HG03025 (cell line): ENCODE data around the gene AMFR.

Source experiments
- ATAC-seq: cut with Tn5 transposase; IDR thresholded peaks from one replicate; pipeline ENCODE4 v1.9.1; 2021; ENCODE audit warnings: mild to moderate bottlenecking, moderate library complexity; ENCODE audit not compliant: unreplicated experiment, low FRiP score

The AMFR gene

GRCh38 chr16:56336711-56337110 is 88.6 kb downstream of the AMFR start:
- no peak for ATAC-seq

GRCh38 chr16:56336071-56336688 is 89.2 kb downstream of the AMFR start:
- no peak for ATAC-seq

- ATAC-seq = no peak
Observed at GRCh38 chr16:56334761-56335160, 90.6 kb downstream of the AMFR start.

GRCh38 chr16:56332464-56333079 is 92.8 kb downstream of the AMFR start:
- ATAC-seq = no peak

GRCh38 chr16:56331915-56332314 is 93.4 kb downstream of the AMFR start:
- no peak for ATAC-seq

- no peak for ATAC-seq
Observed at GRCh38 chr16:56331399-56331798, 93.9 kb downstream of the AMFR start.

- ATAC-seq = no peak
Observed at GRCh38 chr16:56330476-56330875, 94.9 kb downstream of the AMFR start.

- no peak for ATAC-seq
Observed at GRCh38 chr16:56329887-56330286, 95.5 kb downstream of the AMFR start.

GRCh38 chr16:56328276-56329022 is 96.9 kb downstream of the AMFR start:
- no peak for ATAC-seq

GRCh38 chr16:56327929-56328258 is 97.5 kb downstream of the AMFR start:
- no peak for ATAC-seq

GRCh38 chr16:56327071-56327928 is 98.0 kb downstream of the AMFR start:
- ATAC-seq = no peak

- no peak for ATAC-seq
Observed at GRCh38 chr16:56325956-56326355, 99.4 kb downstream of the AMFR start.

GRCh38 chr16:56324406-56324805 is 100.9 kb downstream of the AMFR start:
- ATAC-seq = no peak

GRCh38 chr16:56321571-56321970 is 103.8 kb downstream of the AMFR start:
- no peak for ATAC-seq

GRCh38 chr16:56320811-56321558 is 104.4 kb downstream of the AMFR start:
- ATAC-seq = no peak

GRCh38 chr16:56320056-56320455 is 105.3 kb downstream of the AMFR start:
- ATAC-seq = no peak

- ATAC-seq = no peak
Observed at GRCh38 chr16:56319376-56319775, 106.0 kb downstream of the AMFR start.

GRCh38 chr16:56318827-56319140 is 106.6 kb downstream of the AMFR start:
- ATAC-seq = no peak

GRCh38 chr16:56317998-56318826 is 107.1 kb downstream of the AMFR start:
- ATAC-seq = peak; percentile 89

- ATAC-seq = no peak
Observed at GRCh38 chr16:56316545-56316944, 108.8 kb downstream of the AMFR start.
